ENCODE data around the gene KIF1A.
"Not testable (repeated sequence)": the region's sequence is repeated elsewhere in the genome, so short reads cannot be mapped to it uniquely, and the experiment has no call there.

The KIF1A gene

GRCh38 chr2:240687045-240687740, 132.8 kb downstream of the KIF1A start:
- Histone ChIP-seq H3F3A (ENCODE audit: insufficient read depth, low read length) (no peaks in the 10 kb centered on the region), H3K9me2 (replicated peaks; ENCODE audit: insufficient read depth, low read length) (no peaks in the 10 kb centered on the region), H3K79me2 (ENCODE audit: low read length) (no peaks in the 10 kb centered on the region), H2AFZ (ENCODE audit: low read length) (no peak overlapping the region), H3K36me3 (replicated peaks; ENCODE audit: insufficient read depth, low read length) (no peaks in the 10 kb centered on the region), H4K20me1 (ENCODE audit: insufficient read depth, low read length) (no peaks in the 10 kb centered on the region), H3K9me3 (replicated peaks; ENCODE audit: insufficient read depth, low read length) (no peaks in the 10 kb centered on the region), H3K4me3 (ENCODE audit: low read length) (no peak overlapping the region), H3K27me3 (replicated peaks; ENCODE audit: insufficient read depth, low read length) (peaks cover 43% of the 10 kb centered on the region), H3K27ac (ENCODE audit: low read length) (no peak overlapping the region), H3K9ac (ENCODE audit: low read length) (no peak overlapping the region), H3K4me1 (ENCODE audit: low read length) (no peaks in the 10 kb centered on the region), H3K4me2 (ENCODE audit: low read depth, low read length) (no peak overlapping the region)
- DNase-seq: no peak
- no peak for TF ChIP-seq EZH2 (optimal IDR thresholded peaks at IDR 0.05; ENCODE audit: low read depth, low read length)
- no peak for TF ChIP-seq EZH2phosphoT487 (IDR thresholded peaks at IDR 0.05; ENCODE audit: low read length)
- TF ChIP-seq, protein P1, sequence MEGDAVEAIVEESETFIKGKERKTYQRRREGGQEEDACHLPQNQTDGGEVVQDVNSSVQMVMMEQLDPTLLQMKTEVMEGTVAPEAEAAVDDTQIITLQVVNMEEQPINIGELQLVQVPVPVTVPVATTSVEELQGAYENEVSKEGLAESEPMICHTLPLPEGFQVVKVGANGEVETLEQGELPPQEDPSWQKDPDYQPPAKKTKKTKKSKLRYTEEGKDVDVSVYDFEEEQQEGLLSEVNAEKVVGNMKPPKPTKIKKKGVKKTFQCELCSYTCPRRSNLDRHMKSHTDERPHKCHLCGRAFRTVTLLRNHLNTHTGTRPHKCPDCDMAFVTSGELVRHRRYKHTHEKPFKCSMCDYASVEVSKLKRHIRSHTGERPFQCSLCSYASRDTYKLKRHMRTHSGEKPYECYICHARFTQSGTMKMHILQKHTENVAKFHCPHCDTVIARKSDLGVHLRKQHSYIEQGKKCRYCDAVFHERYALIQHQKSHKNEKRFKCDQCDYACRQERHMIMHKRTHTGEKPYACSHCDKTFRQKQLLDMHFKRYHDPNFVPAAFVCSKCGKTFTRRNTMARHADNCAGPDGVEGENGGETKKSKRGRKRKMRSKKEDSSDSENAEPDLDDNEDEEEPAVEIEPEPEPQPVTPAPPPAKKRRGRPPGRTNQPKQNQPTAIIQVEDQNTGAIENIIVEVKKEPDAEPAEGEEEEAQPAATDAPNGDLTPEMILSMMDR (IDR thresholded peaks at IDR 0.05; ENCODE audit: low read length): no peak

DNA sequence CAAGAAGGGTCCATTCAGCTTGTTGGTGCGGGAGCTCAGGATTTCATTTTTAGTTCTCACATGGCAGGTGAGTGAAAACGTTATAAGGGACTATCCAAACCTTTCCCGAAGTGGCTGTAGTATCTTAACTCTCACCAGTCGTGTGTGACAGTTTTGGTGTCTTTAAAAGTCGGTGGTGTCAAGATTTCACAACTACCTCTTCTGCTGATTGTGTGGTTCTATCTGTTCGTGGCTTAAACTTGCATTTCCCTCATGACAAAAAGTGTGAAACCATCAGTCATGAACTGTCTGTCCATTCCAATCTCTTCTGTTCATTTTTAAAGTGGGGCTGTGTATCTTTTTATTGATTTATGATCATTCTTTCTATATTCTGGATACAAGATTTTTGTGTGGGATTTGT, 133.6 kb downstream of the KIF1A start:
- DNase-seq: no peak
- H3K79me2 ChIP-seq (ENCODE audit: low read length): no peaks in the 10 kb centered on the region
- no peaks in the 10 kb centered on the region for H3K9me3 ChIP-seq (replicated peaks; ENCODE audit: insufficient read depth, low read length)
- peaks cover 43% of the 10 kb centered on the region for H3K27me3 ChIP-seq (replicated peaks; ENCODE audit: insufficient read depth, low read length)
- no peaks in the 10 kb centered on the region for H3K9me2 ChIP-seq (replicated peaks; ENCODE audit: insufficient read depth, low read length)
- no peak for TF ChIP-seq EZH2 (optimal IDR thresholded peaks at IDR 0.05; ENCODE audit: low read depth, low read length)
- TF ChIP-seq, protein P1 (IDR thresholded peaks at IDR 0.05; ENCODE audit: low read length): no peak
- TF ChIP-seq EZH2phosphoT487 (IDR thresholded peaks at IDR 0.05; ENCODE audit: low read length): no peak
- no peak overlapping the region for H2AFZ ChIP-seq (ENCODE audit: low read length)
- no peak overlapping the region for H3K4me2 ChIP-seq (ENCODE audit: low read depth, low read length)
- H3K27ac ChIP-seq (ENCODE audit: low read length): no peak overlapping the region
- no peaks in the 10 kb centered on the region for H3K4me1 ChIP-seq (ENCODE audit: low read length)
- H3K9ac ChIP-seq (ENCODE audit: low read length): no peak overlapping the region
- H3F3A ChIP-seq (ENCODE audit: insufficient read depth, low read length): no peaks in the 10 kb centered on the region
- no peak overlapping the region for H3K4me3 ChIP-seq (ENCODE audit: low read length)
- no peaks in the 10 kb centered on the region for H3K36me3 ChIP-seq (replicated peaks; ENCODE audit: insufficient read depth, low read length)
- H4K20me1 ChIP-seq (ENCODE audit: insufficient read depth, low read length): no peaks in the 10 kb centered on the region

- H3K79me2 ChIP-seq (ENCODE audit: low read length): no peaks in the 10 kb centered on the region
- H3K4me3 ChIP-seq (ENCODE audit: low read length): no peak overlapping the region
- no peak overlapping the region for H2AFZ ChIP-seq (ENCODE audit: low read length)
- H3K36me3 ChIP-seq (replicated peaks; ENCODE audit: insufficient read depth, low read length): no peaks in the 10 kb centered on the region
- peaks cover 43% of the 10 kb centered on the region for H3K27me3 ChIP-seq (replicated peaks; ENCODE audit: insufficient read depth, low read length)
- no peak overlapping the region for H3K4me2 ChIP-seq (ENCODE audit: low read depth, low read length)
- no peak overlapping the region for H3K9ac ChIP-seq (ENCODE audit: low read length)
- no peaks in the 10 kb centered on the region for H3K4me1 ChIP-seq (ENCODE audit: low read length)
- TF ChIP-seq, protein P1 (IDR thresholded peaks at IDR 0.05; ENCODE audit: low read length): no peak
- no peak for TF ChIP-seq EZH2phosphoT487 (IDR thresholded peaks at IDR 0.05; ENCODE audit: low read length)
- TF ChIP-seq EZH2 (optimal IDR thresholded peaks at IDR 0.05; ENCODE audit: low read depth, low read length): no peak
- H3K9me2 ChIP-seq (replicated peaks; ENCODE audit: insufficient read depth, low read length): no peaks in the 10 kb centered on the region
- DNase-seq: no peak
- H4K20me1 ChIP-seq (ENCODE audit: insufficient read depth, low read length): no peaks in the 10 kb centered on the region
- H3F3A ChIP-seq (ENCODE audit: insufficient read depth, low read length): no peaks in the 10 kb centered on the region
- H3K9me3 ChIP-seq (replicated peaks; ENCODE audit: insufficient read depth, low read length): no peaks in the 10 kb centered on the region
- H3K27ac ChIP-seq (ENCODE audit: low read length): no peak overlapping the region
These were observed 134.1 kb downstream of the KIF1A start for GRCh38 chr2:240685771-240686371.

- Histone ChIP-seq H3K27me3 (replicated peaks; ENCODE audit: insufficient read depth, low read length) (peaks cover 36% of the 10 kb centered on the region), H3K4me2 (ENCODE audit: low read depth, low read length) (peak overlapping the region; percentile 47; the same call in 1 of the 2 replicates)
- not testable (repeated sequence) for H3K9ac ChIP-seq (ENCODE audit: low read length); H3K9me3 ChIP-seq (replicated peaks; ENCODE audit: insufficient read depth, low read length); H3K4me1 ChIP-seq (ENCODE audit: low read length); H3K27ac ChIP-seq (ENCODE audit: low read length); H3K4me3 ChIP-seq (ENCODE audit: low read length); H4K20me1 ChIP-seq (ENCODE audit: insufficient read depth, low read length); H3K36me3 ChIP-seq (replicated peaks; ENCODE audit: insufficient read depth, low read length); H3K79me2 ChIP-seq (ENCODE audit: low read length); H3F3A ChIP-seq (ENCODE audit: insufficient read depth, low read length); H2AFZ ChIP-seq (ENCODE audit: low read length); DNase-seq; H3K9me2 ChIP-seq (replicated peaks; ENCODE audit: insufficient read depth, low read length)
These were observed 135.9 kb downstream of the KIF1A start for GRCh38 chr2:240683980-240684728.

DNA sequence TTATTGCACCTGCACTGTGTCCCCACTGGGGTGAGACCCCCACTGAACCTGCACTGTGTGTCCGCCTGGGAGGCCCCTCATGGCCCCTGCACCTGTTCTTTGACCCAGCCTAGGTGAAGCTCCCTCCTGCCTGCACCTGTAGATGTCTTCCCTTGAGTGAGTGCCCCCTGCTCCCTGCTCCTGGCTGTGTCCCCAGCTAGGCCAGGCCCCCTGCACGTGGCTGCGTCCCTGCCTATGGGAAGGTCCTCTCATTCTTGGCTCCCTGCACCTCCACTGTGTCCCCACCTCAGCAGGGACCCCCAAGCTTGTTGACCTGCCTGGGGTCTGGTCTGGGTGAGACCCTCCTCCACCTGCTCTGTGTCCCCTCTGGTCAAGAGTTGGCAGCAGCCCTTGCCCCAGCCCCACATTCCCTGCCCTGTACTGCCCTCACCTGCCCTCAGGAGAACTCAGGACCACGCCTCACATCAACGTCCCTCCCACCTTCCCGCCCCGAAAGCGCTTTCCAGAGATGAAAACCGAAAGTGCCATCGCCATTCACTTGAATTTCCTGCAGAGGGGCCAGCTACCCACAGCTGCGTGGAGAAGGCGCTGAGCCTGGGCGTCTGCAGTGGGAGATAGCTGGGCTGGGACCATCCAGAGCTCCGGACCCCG, 136.6 kb downstream of the KIF1A start:
- not testable (repeated sequence) for H3K4me1 ChIP-seq (ENCODE audit: low read length); H4K20me1 ChIP-seq (ENCODE audit: insufficient read depth, low read length); H3K9me2 ChIP-seq (replicated peaks; ENCODE audit: insufficient read depth, low read length); DNase-seq; H3F3A ChIP-seq (ENCODE audit: insufficient read depth, low read length); H3K9ac ChIP-seq (ENCODE audit: low read length); H2AFZ ChIP-seq (ENCODE audit: low read length); H3K4me3 ChIP-seq (ENCODE audit: low read length); H3K27ac ChIP-seq (ENCODE audit: low read length); H3K79me2 ChIP-seq (ENCODE audit: low read length); H3K9me3 ChIP-seq (replicated peaks; ENCODE audit: insufficient read depth, low read length); H3K36me3 ChIP-seq (replicated peaks; ENCODE audit: insufficient read depth, low read length)
- H3K27me3 ChIP-seq (replicated peaks; ENCODE audit: insufficient read depth, low read length): peaks cover 33% of the 10 kb centered on the region
- H3K4me2 ChIP-seq (ENCODE audit: low read depth, low read length): peak overlapping the region; percentile 47; the same call in 1 of the 2 replicates

All from MM.1S (cell line).